GM18520 (cell line): ENCODE data around the gene ZNF431.
"Not testable (repeated sequence)": the region's sequence is repeated elsewhere in the genome, so short reads cannot be mapped to it uniquely, and the experiment has no call there.

Source experiments
- ATAC-seq: cut with Tn5 transposase; IDR thresholded peaks from one replicate; pipeline ENCODE4 v1.9.1; 2021; ENCODE audit not compliant: unreplicated experiment

The ZNF431 gene

GRCh38 chr19:21143854-21144253, 2.0 kb downstream of the ZNF431 start:
- ATAC-seq, result no peak

GRCh38 chr19:21147540-21147939, 5.7 kb downstream of the ZNF431 start:
- ATAC-seq, result no peak

GRCh38 chr19:21148681-21149080, 6.8 kb downstream of the ZNF431 start:
- ATAC-seq, result no peak

DNA sequence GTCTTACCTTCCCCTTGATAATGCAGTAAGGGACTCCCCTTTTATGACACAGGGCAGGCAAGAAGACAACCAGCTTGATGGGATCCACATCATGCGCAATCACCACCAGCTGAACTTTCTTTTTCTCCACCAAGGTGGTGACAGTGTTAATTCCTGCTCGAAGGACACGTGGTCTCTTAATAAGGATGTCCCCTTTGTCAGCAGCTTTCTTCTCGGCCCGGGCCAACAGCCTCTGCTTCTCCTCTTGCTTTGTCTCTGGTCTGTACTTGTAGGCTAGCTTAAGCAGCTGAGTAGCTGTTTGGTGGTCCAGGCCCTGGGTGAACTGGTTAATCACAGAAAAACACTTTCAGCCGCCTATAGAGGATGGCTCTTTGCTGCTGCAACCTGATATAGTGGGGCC, 8.0 kb downstream of the ZNF431 start:
- no peak for ATAC-seq

DNA sequence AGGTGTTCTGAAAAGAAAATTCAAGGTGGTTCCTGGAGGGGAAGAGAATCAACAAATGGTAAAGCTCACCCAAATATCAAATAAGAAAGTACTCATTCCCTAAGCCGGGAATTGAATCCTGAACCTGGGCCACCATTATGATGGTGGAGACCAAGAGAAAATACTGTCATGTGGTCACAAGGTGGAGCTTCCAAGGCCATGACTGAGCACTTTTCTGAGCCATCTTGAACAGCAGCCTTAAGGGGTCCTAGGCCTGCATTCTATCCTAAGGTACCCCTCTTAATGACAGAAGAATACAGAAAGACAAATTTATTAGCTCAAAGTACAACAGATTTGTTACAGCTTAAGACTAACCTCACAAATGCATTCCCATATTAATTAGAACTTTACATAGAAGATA, 9.6 kb downstream of the ZNF431 start:
- no peak for ATAC-seq

DNA sequence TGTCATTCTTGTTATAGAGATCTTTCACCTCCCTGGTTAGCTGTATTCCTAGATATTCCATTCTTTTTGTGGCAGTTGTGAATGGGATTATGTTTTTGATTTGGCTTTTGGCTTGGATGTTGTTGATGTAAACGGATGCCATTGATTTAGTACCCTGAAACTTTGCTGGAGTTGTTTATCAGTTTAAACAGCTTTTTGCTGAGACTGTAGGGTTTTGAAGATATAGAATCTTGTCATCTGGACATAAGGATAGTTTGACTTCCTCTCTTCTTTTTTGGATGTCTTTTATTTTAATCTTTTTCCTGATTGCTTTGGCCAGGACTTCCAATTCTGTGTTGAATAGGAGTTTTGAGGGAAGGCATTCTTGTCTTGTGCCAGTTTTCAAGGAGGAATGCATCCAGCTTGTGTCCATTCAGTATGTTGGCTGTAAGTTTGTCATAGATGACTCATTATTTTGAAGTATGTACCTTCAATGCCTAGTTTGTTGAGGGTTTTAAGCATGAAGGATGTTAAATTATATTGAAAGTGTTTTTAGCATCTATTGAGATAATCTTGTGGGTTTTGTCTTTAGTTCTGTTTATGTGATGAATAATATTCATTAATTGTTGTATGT, 16.8 kb downstream of the ZNF431 start:
- no peak for ATAC-seq

DNA sequence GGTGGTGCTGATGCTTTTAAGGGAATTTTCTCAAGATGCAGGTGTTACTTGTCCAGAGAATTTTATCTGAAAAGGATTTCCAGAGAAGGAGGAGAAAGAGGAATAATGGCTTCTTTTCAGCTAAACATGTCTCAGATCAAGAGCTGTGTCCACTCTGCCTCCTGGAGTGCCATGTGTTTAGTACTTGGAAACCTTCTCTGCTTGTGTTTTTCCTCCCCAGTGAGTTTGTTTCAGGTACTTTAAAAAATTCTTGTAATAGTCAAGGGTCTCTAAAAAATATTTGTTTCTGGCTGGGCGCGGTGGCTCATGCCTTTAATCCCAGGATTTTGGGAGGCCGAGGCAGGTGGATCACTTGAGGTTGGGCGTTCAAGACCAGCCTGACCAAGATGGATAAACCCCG, 22.7 kb downstream of the ZNF431 start:
- no peak for ATAC-seq

DNA sequence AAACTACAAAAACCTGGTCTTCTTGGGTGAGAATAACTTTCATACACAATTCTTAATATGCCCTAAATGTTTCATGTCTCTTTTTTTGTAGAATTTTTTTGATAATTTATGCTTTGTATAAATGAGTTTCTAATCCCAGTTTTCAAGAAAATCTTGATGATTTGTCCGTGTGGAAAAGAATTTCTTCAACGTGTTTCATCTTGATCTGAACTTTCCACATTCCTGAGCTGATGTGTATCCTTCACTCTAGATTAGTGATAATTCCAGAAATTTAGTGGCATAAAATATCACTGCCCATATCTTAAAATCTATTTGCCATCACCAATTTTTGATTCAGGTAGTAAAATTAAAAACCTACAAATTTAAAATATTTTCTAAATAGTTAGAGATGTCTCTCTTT, 24.6 kb downstream of the ZNF431 start:
- ATAC-seq, result no peak

- ATAC-seq, result no peak
Measured at GRCh38 chr19:21197590-21198295, 55.9 kb downstream of the ZNF431 start.

GRCh38 chr19:21202865-21203494, 61.1 kb downstream of the ZNF431 start:
- ATAC-seq, result no peak

- no peak for ATAC-seq
Measured at GRCh38 chr19:21210037-21210621, 68.3 kb downstream of the ZNF431 start.

DNA sequence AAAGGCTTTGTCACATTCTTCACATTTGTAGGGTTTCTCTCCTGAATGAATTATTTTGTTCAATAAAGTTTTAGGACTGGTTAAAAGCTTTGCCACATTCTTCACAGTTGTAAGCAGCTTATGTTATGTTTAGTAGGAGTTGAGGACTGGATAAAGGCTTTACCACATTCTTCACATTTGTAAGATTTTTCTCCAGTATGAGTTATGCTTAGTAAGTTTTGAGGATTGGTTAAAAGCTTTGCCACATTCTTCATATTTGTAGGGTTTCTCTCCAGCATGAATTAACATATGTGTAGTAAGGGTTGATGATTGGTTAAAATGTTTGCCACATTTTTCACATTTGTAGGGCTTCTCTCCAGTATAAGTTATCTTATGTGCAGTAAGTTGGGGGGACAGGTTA, 79.9 kb downstream of the ZNF431 start:
- no peak for ATAC-seq

GRCh38 chr19:21229938-21230337, 88.1 kb downstream of the ZNF431 start:
- not testable (repeated sequence) for ATAC-seq

DNA sequence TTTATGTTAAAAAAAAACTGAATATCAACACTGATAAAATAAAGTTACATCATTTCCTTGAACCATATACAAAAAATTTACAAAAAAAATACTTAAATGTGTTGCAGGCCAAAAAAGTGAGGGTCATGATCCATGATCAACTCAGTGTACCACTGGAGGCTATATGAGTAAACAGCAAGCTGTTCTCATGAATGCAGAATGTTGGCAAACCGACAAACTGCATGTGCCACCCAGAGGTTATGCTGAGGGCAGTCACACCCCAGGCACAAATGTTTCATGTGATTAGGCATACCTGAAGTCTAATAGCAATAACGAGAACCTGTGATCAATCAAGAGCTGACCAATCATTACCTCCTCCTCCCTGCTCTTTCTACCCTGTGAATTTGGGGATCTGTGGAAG, 91.9 kb downstream of the ZNF431 start:
- no peak for ATAC-seq

DNA sequence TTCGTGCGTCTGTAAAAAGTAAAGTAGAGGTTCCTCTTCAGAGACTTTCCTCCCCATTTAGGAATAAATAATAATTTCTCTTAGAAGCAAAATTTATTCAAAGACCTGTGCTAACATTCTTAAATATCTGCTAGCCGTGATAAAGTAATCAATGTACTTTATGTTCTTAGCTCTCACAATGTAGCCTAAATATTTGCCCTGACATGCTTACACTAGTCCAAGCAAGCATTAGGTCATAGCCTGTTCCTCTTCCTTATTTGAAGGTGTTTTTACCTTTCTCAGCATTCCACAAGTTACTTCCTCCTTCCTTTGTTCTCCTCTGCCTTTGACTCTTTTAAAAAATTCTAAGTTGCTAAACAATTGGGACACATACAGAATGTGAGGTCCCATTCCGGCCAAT, 94.9 kb downstream of the ZNF431 start:
- not testable (repeated sequence) for ATAC-seq

GRCh38 chr19:21238670-21239069, 96.8 kb downstream of the ZNF431 start:
- ATAC-seq, result no peak
